SK-N-MC (cell line): ENCODE data around the gene OSBPL10.

ENCODE experiments used
- DNase-seq: peaks from one replicate; pipeline ENCODE4 v3.0.0-alpha.2; 2011; ENCODE audit warnings: low read depth, low spot score
- H3K27ac ChIP-seq: fragments of 200-600 bp; sonication (generic); 2 replicates; pipeline ENCODE4 v1.5.1; 2016; ENCODE audit warnings: mixed run types
- H3K36me3 ChIP-seq: fragments of 200-600 bp; sonication (generic); 2 replicates; pipeline ENCODE4 v1.6.1; 2017; ENCODE audit warnings: antibody characterized with exemption, low read length, mixed read lengths; ENCODE audit not compliant: insufficient read depth
- H3K4me3 ChIP-seq: fragments of 200-600 bp; sonication (generic); 2 replicates; pipeline ENCODE4 v1.5.1; 2016
- H3K9ac ChIP-seq: fragments of 200-600 bp; sonication (generic); 2 replicates; pipeline ENCODE4 v1.8.0; 2017; ENCODE audit warnings: mixed run types, mixed read lengths; ENCODE audit not compliant: insufficient read length
- H3K9me3 ChIP-seq: fragments of 200-600 bp; sonication (generic); 2 replicates; pipeline ENCODE4 v1.6.1; 2017; ENCODE audit warnings: low read depth, mild to moderate bottlenecking, antibody characterized with exemption, low read length, moderate library complexity, mixed read lengths
- EZH2 ChIP-seq: fragments of 200-600 bp; sonication (generic); IDR thresholded peaks from one replicate; pipeline ENCODE4 v1.6.1; 2017; ENCODE audit warnings: antibody characterized with exemption
- FOXP2 ChIP-seq: optimal IDR thresholded peaks from 2 replicates; pipeline ENCODE3; 2011; ENCODE audit warnings: mild to moderate bottlenecking, moderate library complexity; ENCODE audit not compliant: insufficient read depth; ENCODE audit errors: extremely low read length, control extremely low read depth
- POLR2AphosphoS5 ChIP-seq: IDR thresholded peaks from 2 replicates; pipeline ENCODE4 v1.6.1; 2012; ENCODE audit warnings: mild to moderate bottlenecking, low read depth, low read length, borderline replicate concordance

The OSBPL10 gene

GRCh38 chr3:31836131-31837075 is 144.7 kb downstream of the OSBPL10 start:
- Histone ChIP-seq H3K27ac (peak overlapping the region; percentile 90), H3K9ac (no peak overlapping the region), H3K4me3 (peak overlapping the region; percentile 57), H3K36me3 (no peaks in the 10 kb centered on the region), H3K9me3 (no peaks in the 10 kb centered on the region)
- DNase-seq, result no peak
- TF ChIP-seq EZH2 (no peak), POLR2AphosphoS5 (no peak), FOXP2 (no peak)

- no peaks in the 10 kb centered on the region for H3K36me3 ChIP-seq
- no peak overlapping the region for H3K4me3 ChIP-seq
- no peak for DNase-seq
- no peak for TF ChIP-seq EZH2
- H3K9me3 ChIP-seq, result no peaks in the 10 kb centered on the region
- no peak overlapping the region for H3K27ac ChIP-seq
- no peak overlapping the region for H3K9ac ChIP-seq
Observed at GRCh38 chr3:31833391-31834190, 147.5 kb downstream of the OSBPL10 start.

- DNase-seq, result no peak
- H3K4me3 ChIP-seq, result no peak overlapping the region
- no peaks in the 10 kb centered on the region for H3K36me3 ChIP-seq
- H3K27ac ChIP-seq, result no peak overlapping the region
- no peak overlapping the region for H3K9ac ChIP-seq
- TF ChIP-seq EZH2 (no peak), FOXP2 (no peak)
- H3K9me3 ChIP-seq, result no peaks in the 10 kb centered on the region
Observed at GRCh38 chr3:31832551-31832950, 148.5 kb downstream of the OSBPL10 start.

- no peak overlapping the region for H3K9ac ChIP-seq
- TF ChIP-seq FOXP2 (no peak), POLR2AphosphoS5 (no peak), EZH2 (no peak)
- H3K4me3 ChIP-seq, result no peak overlapping the region
- no peaks in the 10 kb centered on the region for H3K36me3 ChIP-seq
- H3K27ac ChIP-seq, result no peak overlapping the region
- DNase-seq, result no peak
- H3K9me3 ChIP-seq, result no peaks in the 10 kb centered on the region
Observed at GRCh38 chr3:31831591-31831990, 149.5 kb downstream of the OSBPL10 start.

GRCh38 chr3:31829826-31830426 is 151.1 kb downstream of the OSBPL10 start:
- H3K27ac ChIP-seq, result no peak overlapping the region
- no peaks in the 10 kb centered on the region for H3K9me3 ChIP-seq
- no peak overlapping the region for H3K9ac ChIP-seq
- no peak for DNase-seq
- TF ChIP-seq EZH2 (no peak), FOXP2 (no peak), POLR2AphosphoS5 (no peak)
- no peaks in the 10 kb centered on the region for H3K36me3 ChIP-seq
- no peak overlapping the region for H3K4me3 ChIP-seq

GRCh38 chr3:31829010-31829409 is 152.1 kb downstream of the OSBPL10 start:
- Histone ChIP-seq H3K9ac (no peak overlapping the region), H3K4me3 (no peak overlapping the region), H3K36me3 (no peaks in the 10 kb centered on the region), H3K27ac (no peak overlapping the region), H3K9me3 (no peaks in the 10 kb centered on the region)
- TF ChIP-seq POLR2AphosphoS5 (no peak), FOXP2 (no peak), EZH2 (no peak)
- no peak for DNase-seq

GRCh38 chr3:31828007-31828406 is 153.1 kb downstream of the OSBPL10 start:
- no peak for TF ChIP-seq FOXP2
- TF ChIP-seq POLR2AphosphoS5, result no peak
- TF ChIP-seq EZH2, result no peak
- H3K9ac ChIP-seq, result no peak overlapping the region
- no peaks in the 10 kb centered on the region for H3K36me3 ChIP-seq

GRCh38 chr3:31823184-31823583 is 157.9 kb downstream of the OSBPL10 start:
- no peaks in the 10 kb centered on the region for H3K9me3 ChIP-seq
- no peak overlapping the region for H3K9ac ChIP-seq
- no peak overlapping the region for H3K27ac ChIP-seq
- no peak for TF ChIP-seq POLR2AphosphoS5
- TF ChIP-seq FOXP2, result no peak
- TF ChIP-seq EZH2, result no peak
- H3K36me3 ChIP-seq, result no peaks in the 10 kb centered on the region
- no peak overlapping the region for H3K4me3 ChIP-seq
- DNase-seq, result no peak

More at GRCh38 chr3:31828007-31828406, 153.1 kb downstream of the OSBPL10 start:
- Histone ChIP-seq H3K4me3 (no peak overlapping the region), H3K27ac (no peak overlapping the region), H3K9me3 (no peaks in the 10 kb centered on the region)
- no peak for DNase-seq
